Choroid plexus epithelial cell (primary cell): Measurements from ENCODE around the gene MAST3.
A peak's percentile ranks its signal among the peaks of the same experiment; 100 is the strongest.

Source experiments
- DNase-seq: peaks from one replicate; pipeline ENCODE4 v3.0.0-alpha.2; 2010; ENCODE audit warnings: low read depth
- H3K4me3 ChIP-seq: 2 replicates; pipeline ENCODE4 v1.5.1; 2011; ENCODE audit warnings: low read depth, mild to moderate bottlenecking, control low read depth, low read length, moderate library complexity
- CTCF ChIP-seq: conservative IDR thresholded peaks from 2 replicates; pipeline ENCODE4 v1.5.1; 2011; ENCODE audit warnings: low read depth, mild to moderate bottlenecking, control low read depth, inconsistent platforms, low read length, moderate library complexity

The MAST3 gene

GRCh38 chr19:18179957-18180356 lies 82.4 kb downstream of the MAST3 start:
- no peak for TF ChIP-seq CTCF
- DNase-seq: no peak
- H3K4me3 ChIP-seq: no peak overlapping the region

GRCh38 chr19:18183529-18183928 lies 86.0 kb downstream of the MAST3 start:
- DNase-seq: no peak
- no peak overlapping the region for H3K4me3 ChIP-seq
- no peak for TF ChIP-seq CTCF

- TF ChIP-seq CTCF: no peak
- H3K4me3 ChIP-seq: no peak overlapping the region
- no peak for DNase-seq
Measured at GRCh38 chr19:18185538-18185937, 88.0 kb downstream of the MAST3 start.

- H3K4me3 ChIP-seq: no peak overlapping the region
- no peak for TF ChIP-seq CTCF
- DNase-seq: no peak
Measured at GRCh38 chr19:18190278-18190677, 92.7 kb downstream of the MAST3 start.

- DNase-seq: no peak
- H3K4me3 ChIP-seq: peak overlapping the region; percentile 62
- TF ChIP-seq CTCF: no peak
Measured at GRCh38 chr19:18191640-18192062, 94.1 kb downstream of the MAST3 start.

GRCh38 chr19:18192673-18193387 lies 95.3 kb downstream of the MAST3 start, which contains the start of gene MPV17L2:
TSS of gene MPV17L2 (plus strand) at chr19:18193218. CDS start at chr19:18193282, 64 bp downstream.
- peak; percentile 100 for DNase-seq
- TF ChIP-seq CTCF: no peak
- H3K4me3 ChIP-seq: peak within 1 kb of the TSS; percentile 90
